ENCODE data around the gene REC8. TPM values are rescaled to one million over a fixed set of nuclear protein-coding genes. Genes with fewer than 3 reads are reported as not detected.
A peak's percentile ranks its signal among the peaks of the same experiment; 100 is the strongest.

Gene REC8
- polyA plus RNA-seq, 1 donor = 201 TPM

GRCh38 chr14:24177041-24177825 lies 5.4 kb downstream of the REC8 start:
- no CpG with 5 or more reads among the region's 12 CpGs for WGBS (ENCODE audit: insufficient coverage, low lambda C conversion rate)
- Histone ChIP-seq H3K9me3 (ENCODE audit: control insufficient read depth, low read depth, low read length) (no peaks in the 10 kb centered on the region), H3K4me1 (ENCODE audit: control insufficient read depth, insufficient read depth, low read length) (peaks cover 60% of the 10 kb centered on the region), H3K27ac (ENCODE audit: low read length) (no peak overlapping the region), H3K4me3 (ENCODE audit: low read length) (no peak overlapping the region), H3K36me3 (ENCODE audit: control insufficient read depth, insufficient read depth, low read length) (peaks cover 78% of the 10 kb centered on the region), H3K27me3 (ENCODE audit: control insufficient read depth, insufficient read depth, low read length) (no peaks in the 10 kb centered on the region)
- DNase-seq = no peak

GRCh38 chr14:24177891-24178290 lies 6.0 kb downstream of the REC8 start:
- peaks cover 61% of the 10 kb centered on the region for H3K4me1 ChIP-seq (ENCODE audit: control insufficient read depth, insufficient read depth, low read length)
- H3K4me3 ChIP-seq (ENCODE audit: low read length) = no peak overlapping the region
- no peaks in the 10 kb centered on the region for H3K27me3 ChIP-seq (ENCODE audit: control insufficient read depth, insufficient read depth, low read length)
- H3K9me3 ChIP-seq (ENCODE audit: control insufficient read depth, low read depth, low read length) = no peaks in the 10 kb centered on the region
- no CpG with 5 or more reads among the region's 14 CpGs for WGBS (ENCODE audit: insufficient coverage, low lambda C conversion rate)
- H3K36me3 ChIP-seq (ENCODE audit: control insufficient read depth, insufficient read depth, low read length) = peaks cover 85% of the 10 kb centered on the region
- no peak for DNase-seq
- no peak overlapping the region for H3K27ac ChIP-seq (ENCODE audit: low read length)

GRCh38 chr14:24178399-24179178 lies 6.7 kb downstream of the REC8 start:
- peak overlapping the region; percentile 91 for H3K27ac ChIP-seq (ENCODE audit: low read length)
- WGBS (ENCODE audit: insufficient coverage, low lambda C conversion rate) = no CpG with 5 or more reads among the region's 12 CpGs
- DNase-seq = no peak
- H3K4me1 ChIP-seq (ENCODE audit: control insufficient read depth, insufficient read depth, low read length) = peaks cover 56% of the 10 kb centered on the region
- H3K9me3 ChIP-seq (ENCODE audit: control insufficient read depth, low read depth, low read length) = no peaks in the 10 kb centered on the region
- H3K4me3 ChIP-seq (ENCODE audit: low read length) = no peak overlapping the region
- no peaks in the 10 kb centered on the region for H3K27me3 ChIP-seq (ENCODE audit: control insufficient read depth, insufficient read depth, low read length)
- H3K36me3 ChIP-seq (ENCODE audit: control insufficient read depth, insufficient read depth, low read length) = peaks cover 85% of the 10 kb centered on the region

- DNase-seq = peak in 1 of 2 donors; percentile 12
- no CpG with 5 or more reads among the region's 14 CpGs for WGBS (ENCODE audit: insufficient coverage, low lambda C conversion rate)
- Histone ChIP-seq H3K36me3 (ENCODE audit: control insufficient read depth, insufficient read depth, low read length) (peaks cover 93% of the 10 kb centered on the region), H3K4me3 (ENCODE audit: low read length) (no peak overlapping the region), H3K27ac (ENCODE audit: low read length) (peak overlapping the region; percentile 91), H3K9me3 (ENCODE audit: control insufficient read depth, low read depth, low read length) (no peaks in the 10 kb centered on the region), H3K27me3 (ENCODE audit: control insufficient read depth, insufficient read depth, low read length) (no peaks in the 10 kb centered on the region), H3K4me1 (ENCODE audit: control insufficient read depth, insufficient read depth, low read length) (peaks cover 56% of the 10 kb centered on the region)
Measured at GRCh38 chr14:24179294-24179960, 7.5 kb downstream of the REC8 start.

DNA sequence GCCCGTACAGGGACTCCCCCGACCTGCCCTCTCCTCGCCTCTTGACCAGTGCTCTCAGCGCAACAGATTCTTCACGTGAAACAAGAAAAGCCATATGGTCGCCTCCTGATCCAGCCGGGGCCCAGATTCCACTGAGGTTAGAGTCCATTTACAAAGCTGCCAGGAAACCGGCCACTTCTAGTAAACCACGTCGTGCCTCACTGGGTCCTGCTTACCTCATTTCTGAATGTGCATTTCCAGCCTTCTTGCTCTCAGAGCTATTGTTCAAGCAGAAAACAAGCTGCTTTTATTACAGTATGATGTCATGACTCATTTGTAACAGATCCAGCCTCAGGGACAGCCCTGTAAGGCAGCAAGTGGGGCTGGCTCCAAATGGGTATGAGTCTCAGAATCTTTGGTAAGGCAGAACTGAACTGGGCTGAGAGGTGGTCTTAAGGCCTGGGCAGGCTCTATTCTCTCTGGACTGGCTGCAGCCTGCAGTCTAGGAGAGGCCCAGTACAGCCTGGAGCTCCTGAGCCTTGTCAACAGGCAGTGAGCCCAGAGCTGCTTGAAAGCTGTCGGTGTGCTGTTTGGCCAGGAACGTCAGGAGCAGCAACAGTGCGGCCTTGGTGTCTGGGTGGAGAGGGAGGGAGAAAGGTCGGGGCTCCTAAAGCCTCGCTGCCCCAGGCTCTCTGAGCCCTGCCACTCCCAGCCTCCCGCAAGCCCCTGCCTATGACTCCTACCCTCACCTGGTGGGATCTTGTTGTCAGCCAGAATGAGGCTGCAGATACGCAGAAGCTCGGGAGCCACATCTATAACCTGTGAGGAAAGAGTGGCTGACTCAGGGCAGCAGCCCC lies 8.3 kb downstream of the REC8 start:
- peaks cover 56% of the 10 kb centered on the region for H3K4me1 ChIP-seq (ENCODE audit: control insufficient read depth, insufficient read depth, low read length)
- peaks cover 94% of the 10 kb centered on the region for H3K36me3 ChIP-seq (ENCODE audit: control insufficient read depth, insufficient read depth, low read length)
- no peak overlapping the region for H3K4me3 ChIP-seq (ENCODE audit: low read length)
- H3K27me3 ChIP-seq (ENCODE audit: control insufficient read depth, insufficient read depth, low read length) = no peaks in the 10 kb centered on the region
- no peaks in the 10 kb centered on the region for H3K9me3 ChIP-seq (ENCODE audit: control insufficient read depth, low read depth, low read length)
- peak overlapping the region; percentile 91 for H3K27ac ChIP-seq (ENCODE audit: low read length)
- DNase-seq = peak; percentile 81 to 91
- no CpG with 5 or more reads among the region's 18 CpGs for WGBS (ENCODE audit: insufficient coverage, low lambda C conversion rate)

GRCh38 chr14:24181371-24182077 lies 9.6 kb downstream of the REC8 start:
- no CpG with 5 or more reads among the region's 19 CpGs for WGBS (ENCODE audit: insufficient coverage, low lambda C conversion rate)

DNA sequence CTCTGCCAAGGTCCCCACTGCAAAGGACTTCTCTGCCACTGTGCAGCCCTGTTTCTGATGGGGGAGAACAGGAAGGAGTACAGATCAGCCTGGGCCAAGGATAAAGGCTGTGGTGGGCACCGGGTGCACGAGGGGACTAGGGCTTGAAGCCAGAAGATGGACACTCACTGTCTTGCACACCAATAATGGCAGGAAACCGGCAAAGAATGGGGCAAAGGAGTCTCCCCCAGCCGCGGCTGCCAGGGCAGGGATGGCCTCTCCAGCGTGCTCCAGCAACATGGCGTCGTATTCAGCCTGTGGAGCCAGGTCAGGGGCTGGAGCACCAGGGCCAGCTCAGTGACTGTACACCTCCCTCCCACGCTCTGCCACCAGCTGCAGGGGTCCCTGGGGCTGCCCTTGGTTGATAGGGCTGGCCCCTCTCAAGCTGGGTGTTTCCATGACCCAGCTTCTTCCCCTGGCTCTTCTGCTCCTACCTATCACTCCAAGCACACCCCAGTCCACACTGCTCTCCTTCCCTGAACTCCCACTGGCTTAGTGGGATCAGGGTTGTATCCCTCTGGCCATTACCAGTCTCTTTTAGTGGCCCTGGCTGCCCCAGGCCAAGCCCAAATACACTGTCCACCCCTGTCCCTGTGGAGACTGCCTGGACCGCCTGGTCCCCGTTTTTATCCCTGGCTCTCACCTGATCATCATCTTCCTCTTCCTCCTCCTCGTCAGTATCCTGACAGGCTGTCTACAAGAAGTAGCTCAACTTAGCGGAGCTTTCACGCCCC lies 10.4 kb downstream of the REC8 start:
- no peak for DNase-seq
- no CpG with 5 or more reads among the region's 14 CpGs for WGBS (ENCODE audit: insufficient coverage, low lambda C conversion rate)
- Histone ChIP-seq H3K27me3 (ENCODE audit: control insufficient read depth, insufficient read depth, low read length) (no peaks in the 10 kb centered on the region), H3K4me3 (ENCODE audit: low read length) (no peak overlapping the region), H3K36me3 (ENCODE audit: control insufficient read depth, insufficient read depth, low read length) (peaks cover 100% of the 10 kb centered on the region), H3K9me3 (ENCODE audit: control insufficient read depth, low read depth, low read length) (no peaks in the 10 kb centered on the region), H3K4me1 (ENCODE audit: control insufficient read depth, insufficient read depth, low read length) (peaks cover 48% of the 10 kb centered on the region), H3K27ac (ENCODE audit: low read length) (peak overlapping the region; percentile 91)

More at GRCh38 chr14:24181371-24182077, 9.6 kb downstream of the REC8 start:
- peaks cover 52% of the 10 kb centered on the region for H3K4me1 ChIP-seq (ENCODE audit: control insufficient read depth, insufficient read depth, low read length)
- H3K36me3 ChIP-seq (ENCODE audit: control insufficient read depth, insufficient read depth, low read length) = peaks cover 100% of the 10 kb centered on the region
- no peak overlapping the region for H3K4me3 ChIP-seq (ENCODE audit: low read length)
- peak overlapping the region; percentile 91 for H3K27ac ChIP-seq (ENCODE audit: low read length)
- no peaks in the 10 kb centered on the region for H3K27me3 ChIP-seq (ENCODE audit: control insufficient read depth, insufficient read depth, low read length)
- DNase-seq = no peak
- H3K9me3 ChIP-seq (ENCODE audit: control insufficient read depth, low read depth, low read length) = no peaks in the 10 kb centered on the region

- Histone ChIP-seq H3K4me1 (ENCODE audit: control insufficient read depth, insufficient read depth, low read length) (peaks cover 48% of the 10 kb centered on the region), H3K4me3 (ENCODE audit: low read length) (no peak overlapping the region), H3K36me3 (ENCODE audit: control insufficient read depth, insufficient read depth, low read length) (peaks cover 94% of the 10 kb centered on the region), H3K27ac (ENCODE audit: low read length) (no peak overlapping the region), H3K9me3 (ENCODE audit: control insufficient read depth, low read depth, low read length) (no peaks in the 10 kb centered on the region), H3K27me3 (ENCODE audit: control insufficient read depth, insufficient read depth, low read length) (no peaks in the 10 kb centered on the region)
- WGBS (ENCODE audit: insufficient coverage, low lambda C conversion rate) = no CpG with 5 or more reads among the region's 15 CpGs
- DNase-seq = no peak
Measured at GRCh38 chr14:24183014-24183481, 11.2 kb downstream of the REC8 start.
